Peyer's patch (tissue), 4 donors: ENCODE data around the gene CADPS2.

Experiments used
- CTCF ChIP-seq, 6 experiments: fragments of 450-650 bp in 4 of 6; fragments of 200-600 bp in 2 of 6; sonication (generic) in 1 of 6; IDR thresholded peaks; one replicate each; pipeline ENCODE4 v1.5.1; 2017 to 2019; ENCODE audit warnings: antibody characterized with exemption in 6 of 6, mild to moderate bottlenecking in 3 of 6, moderate library complexity in 1 of 6
- POLR2A ChIP-seq, 2 donors: fragments of 450-650 bp; IDR thresholded peaks; one replicate each; pipeline ENCODE4 v1.5.1; 2017; ENCODE audit warnings: antibody characterized with exemption in 2 of 2, mild to moderate bottlenecking in 2 of 2, moderate library complexity in 2 of 2

- TF ChIP-seq POLR2A (IDR thresholded peaks at IDR 0.05) (no peak), CTCF (IDR thresholded peaks at IDR 0.05) (no peak)
Measured at GRCh38 chr7:122842971-122843370, 43.3 kb downstream of the CADPS2 start.
